ENCODE results near the gene GLI3. TPM values are rescaled to one million over a fixed set of nuclear protein-coding genes. Genes with fewer than 3 reads are reported as not detected.

GLI3 gene
- total RNA-seq, 2 donors from 2014 or later: 2.7 to 10.2 TPM

DNA sequence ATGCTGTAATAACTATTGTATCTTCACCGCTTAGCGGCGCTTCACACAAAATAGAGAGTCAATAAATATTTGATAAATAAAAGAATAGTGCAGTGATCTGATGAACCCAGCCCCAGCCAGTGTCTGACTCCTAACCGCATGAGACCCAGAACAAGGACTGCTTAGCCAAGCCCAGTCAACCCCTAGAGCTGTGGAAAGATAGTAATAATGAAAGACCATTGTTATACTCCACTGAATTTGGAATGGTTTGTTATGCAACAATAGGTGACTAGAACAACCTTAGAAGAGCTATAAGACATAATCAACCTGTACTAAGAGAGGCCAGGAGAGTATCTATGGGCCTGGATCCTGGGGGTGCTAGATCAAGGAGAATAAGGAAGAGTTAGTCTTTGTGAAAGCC is 303.6 kb downstream of the GLI3 start:
- Mint-ChIP-seq H3K4me3 (no peak overlapping the region), H3K36me3 (ENCODE audit: low read depth) (no peaks in the 10 kb centered on the region), H3K27me3 (ENCODE audit: insufficient read depth) (peaks cover 3% of the 10 kb centered on the region), H3K27ac (no peak overlapping the region), H3K4me1 (no peaks in the 10 kb centered on the region), H3K9me3 (no peaks in the 10 kb centered on the region)
- TF ChIP-seq CTCF (conservative IDR thresholded peaks at IDR 0.05): no peak
- no peak overlapping the region for H3K27ac ChIP-seq (ENCODE audit: low read depth, low read length)
- H3K9ac ChIP-seq (ENCODE audit: extremely low read depth, low read length, poor library complexity, severe bottlenecking): no peak overlapping the region
- no peaks in the 10 kb centered on the region for H3K9me3 ChIP-seq (ENCODE audit: control insufficient read depth, low read length)
- H3K36me3 ChIP-seq (ENCODE audit: control insufficient read depth, insufficient read depth, low read length): no peaks in the 10 kb centered on the region
- DNase-seq: no peak
- 97 to 100% methylated on average over 2 to 4 of the region's 4 CpGs for WGBS, 2 experiments (ENCODE audit: insufficient coverage in 1 of 2, insufficient read length in 1 of 2)
- H3K4me3 ChIP-seq (ENCODE audit: low read length): no peak overlapping the region
- no peaks in the 10 kb centered on the region for H3K4me1 ChIP-seq (ENCODE audit: control insufficient read depth, insufficient read depth, low read length)
- no peaks in the 10 kb centered on the region for H3K27me3 ChIP-seq (ENCODE audit: control insufficient read depth, insufficient read depth, low read length, poor library complexity, severe bottlenecking)

- Mint-ChIP-seq H3K27ac (no peak overlapping the region), H3K9me3 (no peaks in the 10 kb centered on the region), H3K4me3 (no peak overlapping the region), H3K4me1 (no peaks in the 10 kb centered on the region), H3K27me3 (ENCODE audit: insufficient read depth) (peaks cover 3% of the 10 kb centered on the region), H3K36me3 (ENCODE audit: low read depth) (no peaks in the 10 kb centered on the region)
- no peak overlapping the region for H3K27ac ChIP-seq (ENCODE audit: low read depth, low read length)
- H3K27me3 ChIP-seq (ENCODE audit: control insufficient read depth, insufficient read depth, low read length, poor library complexity, severe bottlenecking): no peaks in the 10 kb centered on the region
- WGBS, 2 experiments (ENCODE audit: insufficient coverage in 1 of 2, insufficient read length in 1 of 2): 68 to 77% methylated on average over 2 to 6 of the region's 6 CpGs
- no peaks in the 10 kb centered on the region for H3K9me3 ChIP-seq (ENCODE audit: control insufficient read depth, low read length)
- H3K4me1 ChIP-seq (ENCODE audit: control insufficient read depth, insufficient read depth, low read length): no peaks in the 10 kb centered on the region
- no peak overlapping the region for H3K9ac ChIP-seq (ENCODE audit: extremely low read depth, low read length, poor library complexity, severe bottlenecking)
- no peaks in the 10 kb centered on the region for H3K36me3 ChIP-seq (ENCODE audit: control insufficient read depth, insufficient read depth, low read length)
- H3K4me3 ChIP-seq (ENCODE audit: low read length): no peak overlapping the region
- DNase-seq: no peak
- TF ChIP-seq CTCF (conservative IDR thresholded peaks at IDR 0.05): no peak
These were observed 305.8 kb downstream of the GLI3 start for GRCh38 chr7:41931263-41931646.

GRCh38 chr7:41930538-41931262 is 306.3 kb downstream of the GLI3 start:
- Histone ChIP-seq H3K9ac (ENCODE audit: extremely low read depth, low read length, poor library complexity, severe bottlenecking) (no peak overlapping the region), H3K4me1 (ENCODE audit: control insufficient read depth, insufficient read depth, low read length) (no peaks in the 10 kb centered on the region), H3K27me3 (ENCODE audit: control insufficient read depth, insufficient read depth, low read length, poor library complexity, severe bottlenecking) (no peaks in the 10 kb centered on the region), H3K4me3 (ENCODE audit: low read length) (no peak overlapping the region), H3K36me3 (ENCODE audit: control insufficient read depth, insufficient read depth, low read length) (no peaks in the 10 kb centered on the region), H3K9me3 (ENCODE audit: control insufficient read depth, low read length) (no peaks in the 10 kb centered on the region), H3K27ac (ENCODE audit: low read depth, low read length) (no peak overlapping the region)
- Mint-ChIP-seq H3K4me3 (no peak overlapping the region), H3K9me3 (no peaks in the 10 kb centered on the region), H3K4me1 (no peaks in the 10 kb centered on the region), H3K36me3 (ENCODE audit: low read depth) (no peaks in the 10 kb centered on the region), H3K27ac (no peak overlapping the region), H3K27me3 (ENCODE audit: insufficient read depth) (no peaks in the 10 kb centered on the region)
- no peak for TF ChIP-seq CTCF (conservative IDR thresholded peaks at IDR 0.05)
- 79 to 89% methylated on average over 4 of the region's 4 CpGs for WGBS, 2 experiments (ENCODE audit: insufficient coverage in 1 of 2, insufficient read length in 1 of 2)
- DNase-seq: no peak

All from endodermal cell (in vitro differentiated cells).